Measurements from ENCODE around the gene NUMA1. TPM values are rescaled to one million over a fixed set of nuclear protein-coding genes. Genes with fewer than 3 reads are reported as not detected.

The NUMA1 gene
- total and polyA plus RNA-seq, 2 of the 13 experiments (the other 11 are each of a cell fraction or from before 2014, with no cell fraction given) = 57.3 to 60.2 TPM

- intact Hi-C loops (cut with micrococcal nuclease; ENCODE audit: unreplicated experiment) = no loop called here
- H3K9me3 ChIP-seq (ENCODE audit: low read length) = no peaks in the 10 kb centered on the region
- ATAC-seq (no peak), DNase-seq (ENCODE audit: low spot score) (no peak), FAIRE-seq (no peak)
- ChIA-PET CTCF (ENCODE audit: low intra/inter-chr PET ratio, low total read pairs) (no interaction called here), POLR2A (no interaction called here)
- no peak overlapping the region for H3K27ac ChIP-seq (ENCODE audit: extremely low read length, insufficient read depth, low read length)
- in situ Hi-C loops (cut with HindIII; ENCODE audit: extremely low pct_ligation_motif_present, low pct_unique_long_range_greater_than_20kb) = no loop called here
- no peak overlapping the region for H2AFZ ChIP-seq (ENCODE audit: low read length)
- no peaks in the 10 kb centered on the region for H3K27me3 ChIP-seq (ENCODE audit: control insufficient read depth in 1 of 2, insufficient read depth in 2 of 2, low read length in 2 of 2)
- peaks cover 10 to 48% of the 10 kb centered on the region in 2 experiments; a peak in 4 of 5 replicates for H3K36me3 ChIP-seq (replicated peaks in 1 of 2; ENCODE audit: control insufficient read depth in 1 of 2, insufficient read depth in 2 of 2, low read length in 2 of 2)
- H3K4me3 ChIP-seq (replicated peaks in 1 of 3; ENCODE audit: insufficient read depth in 1 of 3, low read depth in 2 of 3, low read length in 3 of 3) = no peak overlapping the region
- H3K9ac ChIP-seq (ENCODE audit: insufficient read depth, low read depth, low read length) = no peak overlapping the region
- no peaks in the 10 kb centered on the region for H3K4me1 ChIP-seq (ENCODE audit: insufficient read depth, low read length)
- H3K4me2 ChIP-seq (ENCODE audit: low read depth, low read length) = no peak overlapping the region
- WGBS (ENCODE audit: low lambda C conversion rate) = 100% methylated on average over 3 of the region's 3 CpGs
- no peaks in the 10 kb centered on the region for H4K20me1 ChIP-seq (ENCODE audit: insufficient read depth, low read length)
- no TSS peak for BruUV-seq (replicated peaks)
- no peaks in the 10 kb centered on the region for H3K79me2 ChIP-seq (ENCODE audit: insufficient read depth, low read length)
- TF ChIP-seq ATM (IDR thresholded peaks at IDR 0.05; ENCODE audit: borderline replicate concordance) (no peak), ARNT (IDR thresholded peaks at IDR 0.05) (no peak), IKZF4 (CRISPR knock-in tag; IDR thresholded peaks at IDR 0.05; ENCODE audit: borderline replicate concordance, low read depth, not compliant biosample characterization) (no peak), ZBTB3 (CRISPR knock-in tag; IDR thresholded peaks at IDR 0.05; ENCODE audit: borderline replicate concordance, low read depth) (no peak), AHDC1 (CRISPR knock-in tag; IDR thresholded peaks at IDR 0.05; ENCODE audit: borderline replicate concordance) (no peak), PRMT3 (CRISPR knock-in tag; IDR thresholded peaks at IDR 0.05; ENCODE audit: borderline replicate concordance, low read depth) (no peak), HES4 (CRISPR knock-in tag; IDR thresholded peaks at IDR 0.05; ENCODE audit: borderline replicate concordance) (no peak), MXD1 (CRISPR knock-in tag; IDR thresholded peaks at IDR 0.05) (no peak), PPARG (CRISPR knock-in tag; conservative IDR thresholded peaks at IDR 0.05) (no peak), MTA3 (CRISPR knock-in tag; IDR thresholded peaks at IDR 0.05) (no peak), MIER3 (CRISPR knock-in tag; IDR thresholded peaks at IDR 0.05; ENCODE audit: borderline replicate concordance) (no peak), BCL3 (CRISPR knock-in tag; IDR thresholded peaks at IDR 0.05) (no peak), ZNF558 (CRISPR knock-in tag; IDR thresholded peaks at IDR 0.05; ENCODE audit: borderline replicate concordance) (no peak), ZNF672 (CRISPR knock-in tag; IDR thresholded peaks at IDR 0.05) (no peak), ZNF326 (CRISPR knock-in tag; IDR thresholded peaks at IDR 0.05; ENCODE audit: borderline replicate concordance) (no peak), ZNF549 (CRISPR knock-in tag; IDR thresholded peaks at IDR 0.05) (no peak), ZNF543 (CRISPR knock-in tag; IDR thresholded peaks at IDR 0.05) (no peak), RFX3 (CRISPR knock-in tag; IDR thresholded peaks at IDR 0.05) (no peak)
Observed at GRCh38 chr11:71997594-71997993, 82.7 kb downstream of the NUMA1 start.
